HG02623 (cell line): Measurements from ENCODE around the gene TRIM15.
"Not testable (repeated sequence)": the region's sequence is repeated elsewhere in the genome, so short reads cannot be mapped to it uniquely, and the experiment has no call there.

Experiments
- ATAC-seq: cut with Tn5 transposase; IDR thresholded peaks from one replicate; pipeline ENCODE4 v1.9.1; 2021; ENCODE audit warnings: moderate library complexity; ENCODE audit not compliant: unreplicated experiment

Gene TRIM15

DNA sequence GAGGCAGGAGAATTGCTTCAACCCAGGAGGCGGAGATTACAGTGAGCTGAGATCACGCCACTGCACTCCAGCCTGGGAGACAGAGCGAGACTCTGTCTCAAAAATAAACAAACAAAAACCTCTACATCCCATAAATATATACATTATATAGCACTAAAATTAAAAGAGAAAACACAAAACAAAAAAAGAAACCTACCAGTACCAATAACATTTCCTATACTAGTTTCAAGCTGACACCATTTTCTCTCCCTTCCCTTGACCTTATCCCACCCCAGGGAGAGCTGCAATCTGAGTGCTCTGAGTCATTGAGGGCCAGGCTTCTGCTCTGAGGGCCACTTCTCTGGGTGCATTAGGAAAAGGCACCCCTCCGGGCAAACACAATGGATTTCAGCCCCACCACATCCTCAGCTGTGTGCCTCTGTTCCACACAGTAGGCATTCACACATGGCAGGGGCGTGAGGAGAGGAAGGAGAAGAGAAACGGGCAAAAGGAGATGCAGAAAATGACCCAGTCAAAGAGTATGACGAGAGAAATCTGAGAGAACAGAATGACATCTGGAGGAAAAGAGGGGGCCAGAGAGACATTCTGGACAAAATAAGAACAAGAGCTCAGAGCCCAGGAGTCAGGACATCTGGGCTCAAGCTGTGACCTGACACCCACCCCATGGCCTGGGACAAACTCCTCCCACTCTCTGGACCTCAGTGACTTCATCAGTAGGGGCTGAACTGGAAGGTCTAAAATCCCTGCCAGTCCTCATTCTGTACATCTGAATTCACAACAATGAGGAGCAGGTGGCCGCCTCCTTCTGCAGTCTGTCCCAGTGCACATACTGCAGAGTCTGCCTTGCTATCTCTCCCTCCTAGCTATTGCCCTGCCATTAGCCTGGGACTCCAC lies 31.7 kb downstream of the TRIM15 start:
- no peak for ATAC-seq

DNA sequence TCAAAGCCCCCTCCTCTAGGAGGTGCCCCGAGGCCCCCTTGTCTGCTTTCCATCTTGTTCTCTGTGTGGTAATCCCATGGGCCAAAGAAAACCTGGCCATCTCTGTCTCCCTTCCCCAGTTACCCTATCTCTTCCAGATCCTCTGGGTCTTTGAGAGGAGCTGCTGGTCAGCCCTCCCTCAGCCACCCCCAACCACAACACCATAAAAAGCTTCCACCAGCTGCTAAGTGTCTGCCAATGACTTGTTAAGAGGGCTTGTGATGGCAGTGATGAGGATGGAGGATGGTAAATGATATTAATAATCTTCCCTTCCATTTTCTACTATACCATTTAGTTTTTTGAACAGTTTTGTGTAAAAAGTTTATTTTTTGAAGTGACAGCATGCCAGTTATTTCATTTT lies 32.6 kb downstream of the TRIM15 start:
- ATAC-seq, result no peak

DNA sequence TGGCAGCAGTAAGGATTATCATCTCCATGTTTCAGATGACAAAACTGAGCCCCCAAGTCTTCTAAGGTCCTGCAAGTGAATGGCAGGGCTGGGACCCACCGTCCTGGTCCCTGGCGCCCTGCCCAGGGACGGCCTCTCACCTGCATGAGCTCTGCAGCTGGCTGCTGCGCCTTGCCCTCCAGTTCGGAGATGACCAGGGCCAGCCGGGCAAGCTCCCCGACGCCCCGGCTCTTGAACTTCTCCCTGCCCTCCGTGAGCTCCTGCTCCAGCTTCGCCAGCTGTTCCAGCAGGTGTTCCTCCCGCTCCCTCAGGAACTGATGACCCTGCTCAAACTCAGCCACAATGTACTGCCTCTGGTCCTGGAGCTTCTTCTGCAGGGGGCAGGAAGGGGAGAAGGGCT lies 33.0 kb downstream of the TRIM15 start:
- ATAC-seq, result no peak

DNA sequence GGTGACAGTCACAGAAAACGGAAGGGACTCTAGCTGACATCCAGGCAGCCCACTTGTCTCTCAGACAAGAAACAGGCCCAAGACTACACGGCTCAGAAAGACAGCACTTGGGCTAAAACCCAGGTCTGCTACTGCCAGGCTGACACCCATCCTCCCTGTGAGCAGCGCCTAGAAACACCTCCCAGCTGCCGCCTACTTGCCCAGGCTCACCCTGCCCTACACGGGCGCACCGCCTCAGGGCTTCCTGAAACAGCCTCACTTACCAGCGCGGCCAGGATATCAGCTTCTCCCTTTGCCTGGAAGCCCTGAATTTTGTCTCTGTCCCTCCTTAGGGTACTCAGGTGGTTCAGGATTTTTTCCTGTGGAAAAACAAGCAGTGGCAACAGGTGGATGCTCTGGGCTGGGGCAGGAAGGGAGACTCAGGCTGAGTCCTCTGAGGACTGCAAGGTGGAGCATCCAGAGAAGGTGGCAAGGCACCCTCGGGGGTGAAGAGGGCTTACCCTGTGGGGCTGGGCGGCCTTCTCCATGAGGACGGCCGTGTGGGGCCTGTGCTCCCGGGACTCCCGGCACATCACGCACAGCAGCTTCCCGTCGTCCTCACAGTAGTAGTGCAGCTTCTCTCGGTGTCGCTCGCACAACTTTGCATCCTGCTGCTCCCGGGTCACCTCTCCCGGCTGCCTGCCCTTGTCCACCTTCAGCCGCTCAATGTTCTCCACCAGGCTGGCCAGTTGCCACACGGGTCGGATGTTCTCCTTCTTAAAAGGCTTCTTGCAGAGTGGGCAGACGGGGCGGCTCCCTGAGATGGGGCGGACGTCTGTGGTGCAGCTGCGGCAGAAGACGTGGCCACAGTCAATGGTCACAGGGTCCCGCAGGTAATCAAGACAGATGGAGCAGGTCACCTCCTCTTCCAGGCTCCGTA lies 35.1 kb downstream of the TRIM15 start:
- ATAC-seq, result no peak

DNA sequence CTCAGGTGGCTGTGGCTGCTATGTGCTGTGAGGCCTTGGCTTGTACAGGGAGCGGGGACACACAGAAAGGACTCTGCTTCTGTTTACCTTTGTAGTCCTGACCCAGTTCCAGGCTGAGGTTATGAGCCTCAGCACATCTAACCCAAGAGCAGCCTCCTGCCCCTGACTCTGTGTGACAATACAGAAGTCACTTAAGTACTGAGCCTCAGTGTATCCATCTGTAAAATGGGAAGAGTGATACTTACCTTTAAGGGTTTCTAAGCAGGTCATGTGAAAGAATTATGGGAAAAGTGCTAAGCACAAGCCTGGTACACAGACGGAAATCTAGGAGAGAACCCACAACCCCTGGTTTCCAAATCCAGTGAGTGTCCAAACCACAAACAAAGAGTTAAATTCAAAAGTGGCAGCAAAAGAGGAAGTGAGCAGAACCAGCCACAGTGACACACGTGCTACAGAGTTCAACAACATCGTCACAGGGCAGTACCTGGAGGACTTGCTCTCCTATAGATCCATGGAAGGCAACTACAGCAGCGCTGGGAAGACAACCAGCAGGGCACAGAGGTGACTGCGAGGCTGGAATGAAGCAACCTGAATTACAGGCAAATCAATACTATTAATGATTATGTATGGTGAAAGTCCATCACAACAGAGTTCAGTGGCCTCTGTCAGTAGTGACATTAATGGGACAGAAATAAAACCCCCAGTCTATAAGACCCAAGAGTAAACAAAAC lies 37.4 kb downstream of the TRIM15 start:
- ATAC-seq, result peak; percentile 74

DNA sequence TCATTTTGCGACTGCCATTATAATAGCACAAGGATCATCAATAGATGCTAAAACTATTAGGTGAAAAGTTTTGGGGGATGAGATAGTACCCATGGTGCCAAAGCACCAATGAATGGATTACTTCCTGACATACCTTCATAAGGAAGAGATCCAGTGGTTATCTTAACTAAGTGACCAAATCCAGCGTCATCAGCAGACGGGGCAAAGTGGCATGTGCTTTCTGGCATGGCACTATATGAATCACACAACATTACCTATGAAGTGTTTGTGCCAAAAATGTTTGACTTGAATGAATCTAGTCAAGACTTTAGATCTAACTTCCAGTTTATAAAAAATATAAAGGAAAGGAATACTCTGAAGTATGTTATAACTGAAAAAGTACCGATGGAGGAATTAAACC lies 39.0 kb downstream of the TRIM15 start:
- ATAC-seq, result no peak

DNA sequence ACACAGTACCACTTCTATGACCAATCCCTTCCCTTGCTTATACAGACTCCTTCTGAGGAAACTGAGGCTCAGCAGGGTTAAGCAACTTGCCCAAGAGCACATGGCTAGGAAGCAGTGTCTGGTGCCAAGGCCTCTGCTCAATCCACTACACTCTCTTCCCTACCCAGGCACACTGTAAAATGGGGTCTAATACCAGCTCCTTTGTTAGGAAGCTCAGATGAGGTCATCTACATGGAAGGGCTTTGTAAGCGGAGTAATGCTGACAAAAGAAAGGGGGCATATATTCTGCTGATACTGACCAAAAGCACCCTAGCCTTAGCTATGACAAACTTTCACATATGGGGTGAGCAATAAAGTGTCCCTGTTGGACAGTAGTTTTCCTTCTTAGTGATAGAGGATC lies 40.8 kb downstream of the TRIM15 start:
- ATAC-seq, result no peak

DNA sequence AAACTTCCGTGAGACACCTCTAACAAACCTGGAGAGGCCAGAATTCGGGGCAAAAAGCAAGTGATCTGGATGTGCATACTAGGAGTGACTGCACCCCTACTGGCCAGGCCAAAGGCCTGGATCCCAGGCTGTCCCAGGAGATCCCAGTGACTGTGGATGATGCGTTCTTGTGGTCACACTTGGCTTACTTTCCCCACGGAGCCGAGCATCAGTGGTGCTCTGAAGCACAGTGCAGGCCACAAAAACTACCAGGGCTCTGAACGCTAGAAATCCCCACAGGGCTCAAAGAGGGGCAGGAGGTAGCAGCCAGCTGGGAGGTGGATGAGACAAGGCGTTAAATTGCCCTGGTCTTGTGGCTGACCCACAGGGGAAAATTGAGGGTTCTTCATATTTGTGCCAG lies 42.8 kb downstream of the TRIM15 start:
- ATAC-seq, result no peak

DNA sequence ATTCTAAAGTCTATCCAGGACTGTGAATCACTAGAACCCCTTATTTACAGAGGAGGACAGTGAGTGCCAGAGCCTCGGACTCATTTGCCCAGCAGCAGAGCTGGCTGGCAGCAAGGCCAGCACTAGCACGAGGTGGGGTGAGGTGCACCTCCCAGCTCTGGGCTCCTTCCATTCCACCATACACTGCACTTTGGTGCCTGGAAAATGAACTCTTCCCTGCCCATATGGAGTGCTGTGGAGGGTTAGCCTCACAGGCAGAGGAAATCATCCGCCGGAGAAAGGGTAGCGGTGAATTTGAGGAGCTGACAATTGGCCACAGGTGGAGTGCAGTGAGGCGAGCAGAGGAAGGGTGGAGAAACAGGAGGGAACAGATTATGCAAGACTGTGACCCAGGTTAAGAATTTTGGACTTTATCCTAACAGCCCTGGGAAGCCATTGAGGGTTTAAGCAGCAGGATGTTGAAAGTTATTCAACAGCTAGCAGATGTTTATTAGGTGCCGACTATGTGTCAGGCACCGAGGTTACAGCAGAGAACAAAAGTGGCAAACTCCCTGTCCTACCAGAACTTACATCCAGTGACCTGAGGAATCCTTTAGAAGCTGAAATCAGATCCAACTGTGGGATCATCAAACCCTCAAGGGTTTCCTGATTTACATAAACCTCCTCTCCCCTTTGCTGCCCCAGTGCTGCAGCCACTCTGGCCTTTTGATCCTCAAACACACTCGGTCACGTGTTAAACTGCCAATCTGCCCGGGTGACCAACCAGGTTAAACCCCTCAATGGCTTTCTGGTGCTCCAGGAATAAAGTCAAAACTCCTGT lies 43.7 kb downstream of the TRIM15 start:
- no peak for ATAC-seq

DNA sequence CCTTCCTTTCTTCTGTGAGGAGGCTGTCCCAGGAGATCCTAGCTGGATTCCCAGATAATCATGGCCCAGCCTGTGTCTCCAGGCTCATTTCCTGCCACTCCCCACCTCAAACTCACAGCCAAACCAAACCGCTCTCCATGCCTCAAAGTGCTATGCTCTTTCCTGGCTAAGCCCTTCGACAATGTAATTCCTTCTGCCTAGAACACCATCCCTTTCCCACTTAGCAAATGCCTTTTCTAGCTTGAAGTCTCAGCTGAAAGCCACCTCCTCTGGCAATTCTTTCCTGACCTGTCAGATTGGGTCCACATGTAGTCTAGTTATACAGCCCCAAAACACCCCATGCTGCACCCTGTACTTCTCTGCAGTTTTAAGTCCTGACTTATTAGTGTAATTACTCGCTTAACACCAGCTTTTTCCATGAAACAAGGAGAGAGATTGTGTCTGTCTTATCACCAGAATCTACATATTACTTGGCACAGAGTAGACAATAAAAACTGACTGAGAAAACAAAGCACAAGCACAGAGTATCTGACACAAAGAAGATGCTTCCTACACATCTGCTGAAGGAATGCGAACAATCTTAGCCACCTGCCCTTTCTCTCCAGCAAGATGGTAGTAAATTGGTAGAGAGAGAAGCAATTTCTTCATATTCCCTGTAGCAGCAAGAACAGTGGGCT lies 44.4 kb downstream of the TRIM15 start:
- ATAC-seq, result no peak

DNA sequence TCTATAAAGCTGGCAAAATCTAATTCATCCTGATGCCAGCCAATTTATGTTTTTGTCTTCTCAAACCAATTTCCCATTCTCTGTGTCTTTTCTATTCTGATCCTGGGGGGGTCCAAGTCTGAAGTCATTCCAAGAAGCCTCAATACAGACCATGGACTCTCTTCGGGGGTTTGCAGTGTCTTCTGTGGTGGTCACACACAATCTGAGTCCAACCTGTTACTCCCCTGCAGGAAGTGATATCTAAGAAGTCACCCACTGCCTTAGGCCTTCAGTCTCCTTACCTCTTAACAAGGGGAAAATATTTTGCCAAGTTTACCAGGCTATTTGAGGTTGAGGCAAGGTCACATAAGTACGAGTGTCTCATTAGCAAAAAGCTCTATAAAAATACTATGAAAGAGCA lies 48.0 kb downstream of the TRIM15 start:
- ATAC-seq, result no peak

DNA sequence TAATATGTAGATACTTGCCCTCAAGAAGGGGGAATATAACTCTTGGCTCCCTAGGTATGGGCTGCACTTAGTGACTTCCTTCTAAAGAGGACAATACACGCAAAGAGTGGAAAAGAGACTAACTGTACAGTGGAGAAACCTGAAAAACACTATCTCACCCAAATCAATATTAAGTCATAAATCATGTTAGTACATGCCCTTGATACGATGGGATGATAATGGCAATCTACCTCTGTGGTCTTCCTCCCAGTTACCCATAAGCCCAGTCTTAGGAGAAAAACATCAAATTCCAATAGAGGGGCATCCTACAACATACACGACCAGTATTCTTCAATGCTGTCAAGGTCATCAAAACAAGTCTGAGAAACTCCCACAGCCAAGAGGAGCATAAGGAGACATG lies 48.6 kb downstream of the TRIM15 start:
- no peak for ATAC-seq

DNA sequence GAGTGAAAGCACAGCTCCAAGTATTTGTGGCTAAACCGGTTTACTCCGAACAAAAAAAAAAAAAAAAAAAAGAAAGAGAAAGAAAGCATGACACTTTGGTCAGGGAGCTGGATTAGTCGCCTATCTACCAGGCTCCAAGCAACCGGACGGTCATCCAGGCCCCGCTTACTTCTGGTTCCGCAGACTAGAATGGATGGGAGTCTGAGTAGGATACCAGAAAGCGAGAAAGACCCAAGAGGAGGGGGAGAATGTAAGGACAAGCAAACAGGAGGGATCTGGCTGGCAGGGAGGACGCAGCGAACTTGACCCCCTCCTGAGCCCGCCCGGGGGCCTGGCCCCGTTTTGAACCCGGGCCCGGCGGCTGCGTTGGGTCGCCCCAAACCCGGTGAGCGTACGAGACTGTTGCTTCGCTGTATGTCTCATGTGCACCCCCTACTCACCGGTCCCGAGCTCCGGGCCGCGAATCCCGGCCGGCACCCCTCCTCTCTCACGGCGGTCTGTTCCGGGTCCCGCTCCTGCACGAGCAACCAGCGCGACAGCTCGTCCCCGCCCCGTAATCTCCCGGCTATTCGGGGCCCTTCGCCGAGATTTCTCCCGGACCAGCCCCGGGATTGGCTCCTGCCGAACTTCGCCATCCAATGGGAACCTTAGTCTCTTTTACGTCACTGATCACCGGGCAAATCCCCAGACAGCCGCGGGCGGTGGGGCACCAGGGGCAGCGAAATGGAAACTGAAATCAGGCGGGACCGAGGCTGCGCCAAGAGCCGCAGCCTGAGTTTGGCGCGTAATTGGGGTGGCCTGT lies 49.7 kb downstream of the TRIM15 start, which contains the start of gene TRIM26:
Gene TRIM26, minus strand, starts transcription at position 542 of the 802 bp plus-strand sequence. CDS start 14,303 bp downstream, outside the sequence.
- peak; percentile 76 for ATAC-seq

DNA sequence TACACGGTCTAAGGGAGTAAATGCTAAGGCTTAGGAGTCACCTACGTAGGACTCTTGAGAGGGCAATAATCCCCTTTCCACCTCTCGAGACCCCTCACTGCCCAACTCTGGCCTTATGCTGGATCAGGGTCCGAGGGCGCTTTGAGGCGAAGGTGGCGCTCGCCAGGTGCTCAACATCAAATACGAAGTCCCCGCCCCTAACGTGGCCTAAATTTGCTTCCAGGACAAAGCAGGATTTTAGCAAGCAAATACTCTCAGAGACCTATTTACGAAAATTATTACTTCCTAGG lies 50.3 kb downstream of the TRIM15 start:
- no peak for ATAC-seq

DNA sequence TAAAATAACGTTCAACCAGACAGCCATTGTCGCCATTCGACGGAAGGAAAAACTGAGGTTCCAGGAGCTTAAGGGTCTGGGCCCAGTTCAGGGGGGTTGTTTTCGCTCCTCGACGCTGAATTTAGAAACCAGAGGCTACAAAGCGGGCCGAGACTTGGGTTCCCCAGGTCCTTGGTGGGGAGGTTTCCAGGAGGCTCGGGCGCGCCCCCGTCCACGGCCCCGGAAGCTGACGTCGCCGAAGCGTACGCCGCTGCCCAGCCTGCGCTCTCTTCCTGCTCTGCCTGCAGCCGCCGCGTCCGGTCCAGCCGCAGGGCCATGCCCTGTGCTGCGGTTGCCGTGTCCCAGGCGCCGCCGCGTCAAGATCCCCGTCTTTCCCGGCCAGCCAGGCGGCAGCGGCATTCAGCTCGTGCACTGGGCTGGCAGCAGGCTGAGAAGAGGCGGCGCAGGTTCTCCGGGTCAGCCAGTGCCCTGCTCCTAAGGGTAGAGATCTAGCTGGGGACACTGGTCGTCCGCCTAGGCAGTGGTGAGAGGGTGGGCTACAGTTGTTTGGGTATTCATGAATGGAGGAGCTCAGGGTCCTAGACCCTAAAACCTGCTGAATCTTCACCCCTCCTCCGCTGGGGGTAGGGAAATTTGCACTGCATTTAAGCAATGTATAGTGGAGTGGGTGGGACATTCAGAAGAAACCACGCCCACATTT lies 50.8 kb downstream of the TRIM15 start:
- ATAC-seq, result peak; percentile 43

DNA sequence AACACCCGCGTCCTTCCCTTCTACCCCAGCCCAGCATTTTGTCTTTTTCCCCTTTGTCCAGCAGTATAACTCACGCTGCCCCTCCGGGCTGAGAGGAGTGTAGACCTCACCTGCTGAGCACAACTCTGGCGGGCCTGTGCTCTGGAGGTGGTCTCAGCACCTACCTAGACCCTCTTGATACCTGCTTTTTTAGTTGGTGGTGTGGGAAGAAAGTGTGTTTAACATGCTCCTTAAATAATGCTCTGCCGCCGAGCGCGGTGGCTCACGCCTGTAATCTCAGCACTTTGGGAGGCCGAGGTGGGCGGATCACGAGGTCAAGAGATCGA lies 51.3 kb downstream of the TRIM15 start:
- no peak for ATAC-seq

GRCh38 chr6:30216096-30216495 lies 52.8 kb downstream of the TRIM15 start:
- ATAC-seq, result no peak

DNA sequence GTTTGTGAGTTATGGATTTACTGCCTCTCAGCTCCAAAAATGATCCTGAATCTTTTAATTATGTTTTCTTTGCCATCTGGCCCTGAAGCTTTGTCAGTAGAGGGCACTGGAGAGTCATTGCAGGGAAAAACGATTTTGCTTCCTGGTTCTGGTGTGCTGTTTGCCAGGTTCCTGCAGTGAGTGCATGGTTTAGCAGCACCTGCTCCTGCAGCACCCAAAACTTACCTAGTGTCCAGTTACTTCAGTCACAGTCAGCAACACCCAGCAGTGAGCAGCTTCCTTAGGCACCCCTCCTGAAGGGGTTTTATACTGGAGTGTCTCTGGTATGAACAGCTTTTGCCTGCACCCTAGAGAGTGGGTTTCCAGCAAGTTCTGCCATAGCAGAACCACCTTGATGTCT lies 55.9 kb downstream of the TRIM15 start:
- no peak for ATAC-seq

- ATAC-seq, result not testable (repeated sequence)
These were observed 58.0 kb downstream of the TRIM15 start for GRCh38 chr6:30221395-30221794.
